Loucy (cell line): ENCODE measurements around the gene C19orf25.

Source experiments
- H2AFZ ChIP-seq: fragments of 200-600 bp; sonication (generic); 2 replicates; pipeline ENCODE4 v1.6.0; 2016; ENCODE audit warnings: antibody characterized with exemption, mild to moderate bottlenecking, low read length, moderate library complexity
- H3F3A ChIP-seq: fragments of 200-600 bp; 2 replicates; pipeline ENCODE4 v1.6.0; 2016; ENCODE audit warnings: antibody characterized with exemption, low read depth, mild to moderate bottlenecking
- H3K27me3 ChIP-seq: fragments of 200-600 bp; sonication (generic); 2 replicates; pipeline ENCODE4 v1.6.1; 2014; ENCODE audit warnings: low read length, mild to moderate bottlenecking; ENCODE audit not compliant: insufficient read depth, poor library complexity, severe bottlenecking
- H3K36me3 ChIP-seq: fragments of 200-600 bp; sonication (generic); 2 replicates; pipeline ENCODE4 v1.6.1; 2016; ENCODE audit warnings: low read length; ENCODE audit not compliant: insufficient read depth
- H3K4me1 ChIP-seq: fragments of 200-600 bp; sonication (generic); 2 replicates; pipeline ENCODE4 v1.5.1; 2014; ENCODE audit warnings: low read length, mild to moderate bottlenecking; ENCODE audit not compliant: insufficient read depth, poor library complexity, severe bottlenecking
- H3K4me2 ChIP-seq: fragments of 200-600 bp; sonication (generic); 2 replicates; pipeline ENCODE4 v1.6.0; 2014; ENCODE audit warnings: antibody characterized with exemption, low read length, low read depth, mild to moderate bottlenecking; ENCODE audit not compliant: poor library complexity, severe bottlenecking
- H3K4me3 ChIP-seq: fragments of 200-600 bp; sonication (generic); 2 replicates; pipeline ENCODE4 v1.5.1; 2014; ENCODE audit warnings: low read length, mild to moderate bottlenecking, mixed read lengths; ENCODE audit not compliant: poor library complexity, severe bottlenecking
- H3K79me2 ChIP-seq: fragments of 200-600 bp; sonication (generic); 2 replicates; pipeline ENCODE4 v1.6.1; 2014; ENCODE audit warnings: low read length; ENCODE audit not compliant: insufficient read depth
- H3K9ac ChIP-seq: fragments of 200-600 bp; sonication (generic); 2 replicates; pipeline ENCODE4 v1.6.0; 2014; ENCODE audit warnings: mild to moderate bottlenecking, low read depth, low read length, moderate library complexity; ENCODE audit not compliant: poor library complexity, severe bottlenecking
- H3K9me2 ChIP-seq: fragments of 200-600 bp; sonication (generic); replicated peaks from 2 replicates; pipeline ENCODE4 v1.6.1; 2016; ENCODE audit warnings: low read depth, low read length, mixed read lengths
- H3K9me3 ChIP-seq: fragments of 200-600 bp; sonication (generic); 2 replicates; pipeline ENCODE4 v1.6.1; 2014; ENCODE audit warnings: mild to moderate bottlenecking, antibody characterized with exemption, low read length, low read depth; ENCODE audit not compliant: insufficient read depth
- H4K20me1 ChIP-seq: fragments of 200-600 bp; sonication (generic); 2 replicates; pipeline ENCODE4 v1.6.0; 2014; ENCODE audit warnings: antibody characterized with exemption, low read length, mild to moderate bottlenecking; ENCODE audit not compliant: insufficient read depth, poor library complexity, severe bottlenecking
- CTCF ChIP-seq: fragments of 200-600 bp; sonication (generic); conservative IDR thresholded peaks from 2 replicates; pipeline ENCODE4 v1.5.1; 2014; ENCODE audit warnings: mild to moderate bottlenecking, antibody characterized with exemption, low read length
- EZH2phosphoT487 ChIP-seq: fragments of 200-600 bp; IDR thresholded peaks from 2 replicates; pipeline ENCODE4 v1.6.1; 2018; ENCODE audit warnings: antibody characterized with exemption, mild to moderate bottlenecking, moderate library complexity, borderline replicate concordance

The C19orf25 gene

GRCh38 chr19:1488282-1488601 lies 9.2 kb upstream of the C19orf25 start:
- Histone ChIP-seq H3K4me3 (no peak overlapping the region), H4K20me1 (no peaks in the 10 kb centered on the region), H3K9me2 (no peaks in the 10 kb centered on the region), H3K9me3 (no peaks in the 10 kb centered on the region), H3K36me3 (no peaks in the 10 kb centered on the region), H2AFZ (no peak overlapping the region), H3K9ac (no peak overlapping the region), H3K79me2 (no peaks in the 10 kb centered on the region), H3F3A (no peaks in the 10 kb centered on the region), H3K27me3 (no peaks in the 10 kb centered on the region), H3K4me2 (no peak overlapping the region), H3K4me1 (peaks cover 3% of the 10 kb centered on the region)
- TF ChIP-seq CTCF (no peak), EZH2phosphoT487 (no peak)

DNA sequence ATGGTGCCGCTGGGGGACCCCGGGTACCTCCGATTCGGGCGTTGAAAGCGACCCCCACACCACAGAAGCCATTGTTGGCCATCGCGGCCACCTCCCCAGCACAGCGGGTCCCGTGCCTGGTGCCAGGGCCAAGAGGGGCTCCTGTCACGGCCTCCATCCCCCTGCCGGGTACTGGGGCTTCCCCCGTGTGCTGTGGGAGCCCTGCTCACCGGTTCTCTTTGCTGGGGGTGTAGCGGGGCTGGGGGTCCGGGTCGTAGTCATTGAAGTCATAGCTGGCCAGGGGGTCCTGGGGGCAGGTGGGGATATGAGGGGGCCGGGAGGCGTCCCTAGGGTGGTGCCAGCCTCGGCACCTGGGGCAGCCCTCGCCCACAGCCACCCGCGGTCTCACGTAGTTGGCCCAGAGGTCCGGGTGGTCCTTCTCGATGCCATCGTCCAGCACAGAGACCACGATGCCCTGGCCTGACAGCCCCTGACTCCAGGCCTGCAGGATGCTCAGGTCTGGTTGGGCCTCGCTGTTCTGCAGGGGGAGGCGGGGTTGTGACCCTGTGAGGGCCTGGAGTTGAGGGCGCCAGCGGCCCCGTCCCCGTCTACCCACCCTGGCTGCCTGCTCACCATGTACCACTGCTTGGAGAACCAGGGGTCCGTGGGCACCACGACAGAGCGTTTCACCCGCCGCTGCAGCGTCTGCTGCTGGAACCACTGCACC lies 8.7 kb upstream of the C19orf25 start:
- Histone ChIP-seq H3K9me2 (no peaks in the 10 kb centered on the region), H3K4me3 (no peak overlapping the region), H3K79me2 (no peaks in the 10 kb centered on the region), H3K27me3 (no peaks in the 10 kb centered on the region), H4K20me1 (no peaks in the 10 kb centered on the region), H3K4me1 (peaks cover 3% of the 10 kb centered on the region), H3F3A (no peaks in the 10 kb centered on the region), H3K9ac (no peak overlapping the region), H2AFZ (no peak overlapping the region), H3K36me3 (no peaks in the 10 kb centered on the region), H3K9me3 (no peaks in the 10 kb centered on the region), H3K4me2 (no peak overlapping the region)
- TF ChIP-seq EZH2phosphoT487 (no peak), CTCF (no peak)

DNA sequence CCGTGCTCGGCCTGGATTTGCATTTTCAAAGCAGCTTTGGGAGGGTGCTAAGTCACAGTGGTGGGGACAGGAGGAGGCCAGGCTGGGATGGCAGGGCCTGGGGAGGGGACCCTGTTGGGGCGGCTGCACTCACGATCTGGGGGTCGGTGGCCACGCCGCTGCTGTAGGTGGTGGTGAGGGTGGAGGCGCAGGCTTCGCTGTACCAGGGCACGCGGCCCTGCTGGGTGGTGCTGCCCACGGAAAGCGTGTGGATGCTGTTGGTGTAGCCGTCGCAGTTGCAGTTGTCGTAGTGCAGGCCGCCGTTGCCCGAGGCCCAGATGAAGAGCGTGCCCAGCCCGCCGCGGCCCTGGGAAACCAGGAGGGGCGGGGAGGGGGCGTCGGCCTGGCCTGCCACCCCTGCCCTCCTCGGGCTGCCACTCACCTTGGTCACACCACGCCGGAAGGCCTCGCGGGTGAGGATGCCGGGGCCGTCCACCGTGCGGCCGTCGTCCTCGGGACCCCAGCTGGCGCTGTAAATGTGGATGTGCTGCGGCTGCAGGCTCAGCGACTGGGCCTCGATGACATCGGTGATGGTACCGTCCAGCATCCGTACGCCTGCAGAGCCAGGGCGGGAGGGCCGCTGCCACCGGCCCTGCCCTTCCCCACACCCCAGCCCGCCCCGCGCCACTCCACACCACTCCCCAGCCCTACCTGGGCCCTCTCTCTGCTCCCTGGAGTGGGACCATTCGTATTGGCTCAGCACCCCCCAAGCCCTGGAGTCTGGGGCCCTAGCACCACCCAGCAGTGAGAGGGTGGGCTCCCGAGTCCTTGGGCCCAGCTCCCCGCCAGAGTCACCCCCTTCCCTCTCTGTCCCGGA lies 7.9 kb upstream of the C19orf25 start:
- Histone ChIP-seq H3K9ac (no peak overlapping the region), H3K36me3 (no peaks in the 10 kb centered on the region), H3K9me3 (no peaks in the 10 kb centered on the region), H2AFZ (no peak overlapping the region), H3K27me3 (no peaks in the 10 kb centered on the region), H4K20me1 (no peaks in the 10 kb centered on the region), H3F3A (no peaks in the 10 kb centered on the region), H3K9me2 (no peaks in the 10 kb centered on the region), H3K4me2 (no peak overlapping the region), H3K4me1 (peaks cover 3% of the 10 kb centered on the region), H3K79me2 (no peaks in the 10 kb centered on the region), H3K4me3 (no peak overlapping the region)
- TF ChIP-seq EZH2phosphoT487 (no peak), CTCF (no peak)
